Ovary (tissue), 9 donors: ENCODE measurements around the gene LMAN2. TPM values are rescaled to one million over a fixed set of nuclear protein-coding genes. Genes with fewer than 3 reads are reported as not detected.
"Not testable (repeated sequence)": the region's sequence is repeated elsewhere in the genome, so short reads cannot be mapped to it uniquely, and the experiment has no call there.

Source experiments
- DNase-seq, 5 donors: peaks; one replicate each; pipeline ENCODE4 v3.0.0-alpha.2; 2019 to 2020
- H3K27ac ChIP-seq, 2 donors: fragments of 200-600 bp; one replicate each; pipeline versions ENCODE4 v1.5.1 to v1.8.0; 2019 to 2022
- H3K27me3 ChIP-seq: fragments of 200-600 bp; one replicate; pipeline ENCODE4 v1.8.0; 2022
- H3K36me3 ChIP-seq: fragments of 200-600 bp; sonication (generic); one replicate; pipeline ENCODE4 v1.5.1; 2019
- H3K4me1 ChIP-seq: one replicate; pipeline ENCODE4 v1.8.1; 2013; ENCODE audit warnings: mild to moderate bottlenecking, moderate library complexity; ENCODE audit not compliant: insufficient read depth
- H3K4me3 ChIP-seq: fragments of 200-600 bp; sonication (generic); one replicate; pipeline ENCODE4 v1.5.1; 2017
- H3K9me3 ChIP-seq, 2 donors: fragments of 200-600 bp in 1 of 2; sonication (generic) in 1 of 2; one replicate each; pipeline versions ENCODE4 v1.5.1 to v1.8.1; 2013 to 2019; ENCODE audit warnings: mild to moderate bottlenecking in 1 of 2, moderate library complexity in 1 of 2
- EP300 ChIP-seq: sonication (generic); formaldehyde crosslinking; IDR thresholded peaks from one replicate; pipeline ENCODE4 v1.6.1; 2017; ENCODE audit warnings: antibody characterized with exemption
- POLR2A ChIP-seq: fragments of 450-650 bp; IDR thresholded peaks from one replicate; pipeline ENCODE4 v1.6.1; 2017; ENCODE audit warnings: antibody characterized with exemption, mild to moderate bottlenecking, moderate library complexity
- WGBS, 3 donors: extraction: QIAGEN DNeasy Blood & Tissue Kit in 1 of 3; methylation state at CpG; one replicate each; pipeline versions ENCODE4 v1.1.5 to v1.1.7; 2013 to 2017; 5-methylcytosine and 5-hydroxymethylcytosine counted together
- intact Hi-C, 4 donors: fragments of 100-400 bp; cut with DNase I; formaldehyde crosslinking; loops; one replicate each; pipeline versions ENCODE4 v1.11.0 to v1.15.1; 2022 to 2023
- polyA plus RNA-seq, 2 donors: library from polyadenylated mRNA; stranded (reverse); fragments of 200-250 nt in 1 of 2; fragments of 350-450 nt in 1 of 2; fragmentation: Illumina TruSeq in 1 of 2; extraction: RNeasy Lipid Tissue Mini Kit (QIAGEN cat#74804) in 1 of 2; gene quantifications; one replicate each; pipeline ENCODE4 v1.2.3, GENCODE V29; 2013 to 2014
- total RNA-seq, 7 donors: library from RNA; depleted of rRNA in 2 of 7; stranded (reverse); fragments of >200 nt in 2 of 7; fragmentation: NEBNext Ultra II Directional in 3 of 7; extraction: Animal tissue kit (Norgen Biotek cat#: 25700) in 3 of 7; gene quantifications; one replicate each; pipeline versions ENCODE4 v1.1.0 to v1.2.4, GENCODE V29; 2016 to 2023
- TF ChIP-seq, protein P1 (sequence below), 3 donors: fragments of 450-650 bp in 2 of 3; fragments of 200-600 bp in 1 of 3; IDR thresholded peaks; one replicate each; pipeline versions ENCODE4 v1.5.1 to v1.8.0; 2016 to 2022; ENCODE audit warnings: antibody characterized with exemption in 3 of 3, mild to moderate bottlenecking in 1 of 3
- donor health status: DM: no; HTN: no; CAD: no; lungs with moderate emphysema.
- donor health status: DM: no; HTN: no; CAD: no.
- donor health status: Bipolar disorder and iron deficiency.
- donor health status: DM: yes; HTN: yes; CAD: no.
- donor health status: DM: no; HTN: no; CAD: no.
- donor health status: DM: yes; HTN: yes; CAD: no.

LMAN2 gene
- total and polyA plus RNA-seq, 9 donors: 63.5 to 154 (median 93.5) TPM

DNA sequence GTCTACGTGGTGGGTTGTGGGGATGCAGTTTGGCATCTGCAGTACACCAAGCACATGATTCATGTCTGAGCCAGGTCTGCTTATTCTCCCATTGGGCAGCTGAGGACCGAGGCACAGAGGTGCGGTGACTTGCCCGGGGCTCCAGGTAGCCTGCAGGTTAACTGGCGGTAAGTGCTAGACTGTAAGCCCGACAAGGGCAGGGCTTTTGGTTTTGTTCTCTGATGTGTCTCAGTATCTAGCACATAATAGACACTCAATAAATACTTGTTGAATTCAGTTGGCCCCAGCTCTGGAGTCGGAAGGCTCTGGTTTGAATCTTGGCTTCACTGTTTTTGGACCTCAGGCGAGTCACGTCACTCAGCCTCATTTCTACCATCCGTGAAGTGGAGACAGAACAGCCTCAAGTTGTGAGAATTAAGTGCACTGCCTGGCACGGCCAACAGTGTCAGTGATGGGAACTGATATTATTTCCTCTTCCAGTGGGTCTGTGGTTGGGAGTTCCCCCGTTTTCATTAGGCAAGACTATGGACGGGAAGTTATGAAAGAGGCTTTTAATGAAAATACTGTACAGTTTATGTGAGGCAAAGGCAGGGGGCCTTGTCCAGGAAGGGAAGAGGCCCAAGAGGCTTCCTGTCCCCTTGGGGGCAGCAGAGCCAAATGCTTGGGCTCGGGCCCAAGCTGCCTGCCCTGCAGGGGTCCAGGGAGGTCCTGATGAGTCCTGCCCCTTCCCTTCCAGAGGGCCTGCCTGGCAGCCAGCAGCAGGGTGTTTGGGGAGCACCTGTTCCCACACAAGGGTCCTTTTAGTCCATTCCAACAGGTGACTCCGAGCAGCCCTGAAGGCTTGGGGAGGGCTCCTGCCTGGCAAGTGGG is 44.6 kb downstream of the LMAN2 start:
- Histone ChIP-seq H3K36me3 (no peaks in the 10 kb centered on the region), H3K4me3 (no peak overlapping the region), H3K9me3 (no peaks in the 10 kb centered on the region), H3K4me1 (peaks cover 12% of the 10 kb centered on the region), H3K27me3 (no peaks in the 10 kb centered on the region), H3K27ac (no peak overlapping the region)
- intact Hi-C loops: loop anchor here in 3 of 4 donors (10.0 kb wide), 1 partner anchor 192 kb away; no protein-coding TSS in a partner anchor
- DNase-seq: no peak
- TF ChIP-seq POLR2A (no peak), EP300 (no peak)
- TF ChIP-seq, protein P1, sequence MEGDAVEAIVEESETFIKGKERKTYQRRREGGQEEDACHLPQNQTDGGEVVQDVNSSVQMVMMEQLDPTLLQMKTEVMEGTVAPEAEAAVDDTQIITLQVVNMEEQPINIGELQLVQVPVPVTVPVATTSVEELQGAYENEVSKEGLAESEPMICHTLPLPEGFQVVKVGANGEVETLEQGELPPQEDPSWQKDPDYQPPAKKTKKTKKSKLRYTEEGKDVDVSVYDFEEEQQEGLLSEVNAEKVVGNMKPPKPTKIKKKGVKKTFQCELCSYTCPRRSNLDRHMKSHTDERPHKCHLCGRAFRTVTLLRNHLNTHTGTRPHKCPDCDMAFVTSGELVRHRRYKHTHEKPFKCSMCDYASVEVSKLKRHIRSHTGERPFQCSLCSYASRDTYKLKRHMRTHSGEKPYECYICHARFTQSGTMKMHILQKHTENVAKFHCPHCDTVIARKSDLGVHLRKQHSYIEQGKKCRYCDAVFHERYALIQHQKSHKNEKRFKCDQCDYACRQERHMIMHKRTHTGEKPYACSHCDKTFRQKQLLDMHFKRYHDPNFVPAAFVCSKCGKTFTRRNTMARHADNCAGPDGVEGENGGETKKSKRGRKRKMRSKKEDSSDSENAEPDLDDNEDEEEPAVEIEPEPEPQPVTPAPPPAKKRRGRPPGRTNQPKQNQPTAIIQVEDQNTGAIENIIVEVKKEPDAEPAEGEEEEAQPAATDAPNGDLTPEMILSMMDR (IDR thresholded peaks at IDR 0.05): no peak
- 76 to 79% (median 76%) methylated on average over 15 of the region's 15 CpGs for WGBS, 3 donors

GRCh38 chr5:177306103-177306640 is 45.3 kb downstream of the LMAN2 start:
- intact Hi-C loops: loop anchor here in 3 of 4 donors (10.0 kb wide), 1 partner anchor 191 kb away; no protein-coding TSS in a partner anchor
- peaks cover 12% of the 10 kb centered on the region for H3K4me1 ChIP-seq
- not testable (repeated sequence) for H3K4me3 ChIP-seq, H3K27me3 ChIP-seq, DNase-seq, H3K27ac ChIP-seq, H3K9me3 ChIP-seq, H3K36me3 ChIP-seq
- 74 to 83% (median 77%) methylated on average over 11 of the region's 11 CpGs for WGBS, 3 donors

- Histone ChIP-seq H3K27ac (peak overlapping the region in 1 of 2 donors; percentile 0), H3K4me3 (peak overlapping the region; percentile 90), H3K27me3 (no peaks in the 10 kb centered on the region), H3K9me3 (no peaks in the 10 kb centered on the region), H3K4me1 (peaks cover 16% of the 10 kb centered on the region), H3K36me3 (no peaks in the 10 kb centered on the region)
- intact Hi-C loops: loop anchor here in 3 of 4 donors (10.0 kb wide), 1 partner anchor 190 kb away; no protein-coding TSS in a partner anchor
- TF ChIP-seq POLR2A (no peak), EP300 (no peak)
- 18 to 33% (median 25%) methylated on average over 17 to 19 of the region's 19 CpGs for WGBS, 3 donors
- DNase-seq: no peak
Observed at GRCh38 chr5:177304392-177305119, 46.9 kb downstream of the LMAN2 start.

DNA sequence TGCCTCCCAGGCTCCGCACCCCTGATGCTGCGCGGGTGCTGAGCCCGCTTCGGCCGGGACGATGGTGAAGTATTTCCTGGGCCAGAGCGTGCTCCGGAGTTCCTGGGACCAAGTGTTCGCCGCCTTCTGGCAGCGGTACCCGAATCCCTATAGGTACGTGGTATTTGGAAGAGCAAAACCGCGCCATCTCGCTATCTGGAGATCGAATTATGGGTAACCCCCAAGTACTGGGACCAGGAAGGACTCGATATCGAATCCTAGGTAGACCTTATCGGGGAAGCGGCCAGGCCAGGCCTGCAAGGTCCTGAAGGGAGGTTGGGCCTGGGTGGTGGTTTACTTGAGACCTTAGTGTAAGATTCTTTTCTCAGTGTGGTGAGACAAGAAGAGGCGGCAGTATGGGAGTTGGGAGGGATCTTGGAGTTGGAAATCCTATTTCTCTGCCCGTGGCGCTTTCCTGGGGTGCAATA is 47.5 kb downstream of the LMAN2 start:
- Histone ChIP-seq H3K9me3 (no peaks in the 10 kb centered on the region), H3K27ac (peak overlapping the region; percentile 0 to 64), H3K4me3 (peak overlapping the region; percentile 90), H3K27me3 (no peaks in the 10 kb centered on the region), H3K4me1 (peaks cover 16% of the 10 kb centered on the region), H3K36me3 (no peaks in the 10 kb centered on the region)
- DNase-seq: no peak
- WGBS, 3 donors: 0 to 1% (median 1%) methylated on average over 17 to 25 of the region's 25 CpGs
- intact Hi-C loops: loop anchor here in 3 of 4 donors (10.0 kb wide), 1 partner anchor 189 kb away; no protein-coding TSS in a partner anchor
- TF ChIP-seq, protein P1 (IDR thresholded peaks at IDR 0.05): no peak
- no peak for TF ChIP-seq EP300
- no peak for TF ChIP-seq POLR2A
